SK-N-MC (cell line): ENCODE results near the gene CMTM7.

Experiments used
- EZH2 ChIP-seq: fragments of 200-600 bp; sonication (generic); IDR thresholded peaks from one replicate; pipeline ENCODE4 v1.6.1; 2017; ENCODE audit warnings: antibody characterized with exemption
- FOXP2 ChIP-seq: optimal IDR thresholded peaks from 2 replicates; pipeline ENCODE3; 2011; ENCODE audit warnings: mild to moderate bottlenecking, moderate library complexity; ENCODE audit not compliant: insufficient read depth; ENCODE audit errors: extremely low read length, control extremely low read depth
- POLR2AphosphoS5 ChIP-seq: IDR thresholded peaks from 2 replicates; pipeline ENCODE4 v1.6.1; 2012; ENCODE audit warnings: mild to moderate bottlenecking, low read depth, low read length, borderline replicate concordance

DNA sequence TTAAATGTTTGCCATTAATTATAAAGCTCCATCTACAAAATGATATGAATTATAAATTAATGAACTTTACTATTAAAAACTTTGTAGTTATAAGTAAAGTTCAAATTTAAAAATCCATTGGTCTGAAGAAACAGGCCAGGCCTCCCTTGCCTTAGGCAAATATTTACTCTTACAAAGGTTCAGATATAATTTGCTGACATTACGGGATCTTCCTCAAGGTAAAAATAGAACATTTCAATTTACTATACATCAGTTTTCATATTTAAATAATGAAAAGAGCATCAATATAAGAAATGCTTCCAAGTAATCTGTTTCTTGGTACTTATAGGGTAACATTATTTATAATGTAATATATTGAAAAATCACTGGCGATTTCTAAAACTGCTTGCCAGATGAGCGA is 107.3 kb downstream of the CMTM7 start:
- TF ChIP-seq EZH2, result no peak
- TF ChIP-seq POLR2AphosphoS5, result no peak
- TF ChIP-seq FOXP2, result no peak
